ENCODE measurements around the gene INSL3. TPM values are rescaled to one million over a fixed set of nuclear protein-coding genes. Genes with fewer than 3 reads are reported as not detected.

Gene INSL3
- total RNA-seq, 1 donor from 2014 or later: not detected

- ATAC-seq: no peak
These were observed 24.8 kb upstream of the INSL3 start for GRCh38 chr19:17846146-17846545.

- no peak for ATAC-seq
These were observed 22.7 kb upstream of the INSL3 start for GRCh38 chr19:17843908-17844490.

GRCh38 chr19:17843292-17843827 is 22.0 kb upstream of the INSL3 start:
- ATAC-seq: no peak

GRCh38 chr19:17842663-17843291 is 21.5 kb upstream of the INSL3 start:
- ATAC-seq: peak; percentile 2

- ATAC-seq: peak; percentile 70
These were observed 20.7 kb upstream of the INSL3 start for GRCh38 chr19:17841810-17842662.

- no peak for ATAC-seq
These were observed 20.1 kb upstream of the INSL3 start for GRCh38 chr19:17841371-17841809.

- no peak for ATAC-seq
These were observed 18.7 kb upstream of the INSL3 start for GRCh38 chr19:17840019-17840418.

- ATAC-seq: no peak
These were observed 16.7 kb upstream of the INSL3 start for GRCh38 chr19:17837972-17838371.

- ATAC-seq: no peak
These were observed 15.2 kb upstream of the INSL3 start for GRCh38 chr19:17836530-17836929.

GRCh38 chr19:17835182-17836006 is 14.1 kb upstream of the INSL3 start:
- no peak for ATAC-seq

GRCh38 chr19:17834350-17835181 is 13.2 kb upstream of the INSL3 start:
- no peak for ATAC-seq

- ATAC-seq: no peak
These were observed 11.3 kb upstream of the INSL3 start for GRCh38 chr19:17832443-17833208.

GRCh38 chr19:17831419-17831888 is 10.1 kb upstream of the INSL3 start:
- peak; percentile 12 for ATAC-seq

- peak; percentile 86 for ATAC-seq
These were observed 9.5 kb upstream of the INSL3 start for GRCh38 chr19:17830567-17831418.

- ATAC-seq: no peak
These were observed 8.7 kb upstream of the INSL3 start for GRCh38 chr19:17829855-17830566.

- ATAC-seq: no peak
These were observed 5.3 kb upstream of the INSL3 start for GRCh38 chr19:17826508-17827056.

- ATAC-seq: peak; percentile 17
These were observed 3.0 kb upstream of the INSL3 start for GRCh38 chr19:17824339-17824738.

- peak; percentile 50 for ATAC-seq
These were observed 3.5 kb downstream of the INSL3 start for GRCh38 chr19:17817668-17818363.
